Measurements from ENCODE around the gene ADCK1.
"Not testable (repeated sequence)": the region's sequence is repeated elsewhere in the genome, so short reads cannot be mapped to it uniquely, and the experiment has no call there.

Gene ADCK1

GRCh38 chr14:77924141-77924948 is 124.4 kb downstream of the ADCK1 start:
- DNase-seq (ENCODE audit: extremely low read depth in 1 of 2, low read depth in 1 of 2): no peak

GRCh38 chr14:77926942-77927341 is 127.0 kb downstream of the ADCK1 start:
- no peak for DNase-seq (ENCODE audit: extremely low read depth in 1 of 2, low read depth in 1 of 2)

- DNase-seq (ENCODE audit: extremely low read depth in 1 of 2, low read depth in 1 of 2): no peak
Measured at GRCh38 chr14:77931441-77931840, 131.5 kb downstream of the ADCK1 start.

GRCh38 chr14:77936138-77936639 is 136.3 kb downstream of the ADCK1 start:
- no peak for DNase-seq (ENCODE audit: extremely low read depth in 1 of 2, low read depth in 1 of 2)

GRCh38 chr14:77947372-77947771 is 147.5 kb downstream of the ADCK1 start:
- no peak for DNase-seq (ENCODE audit: extremely low read depth in 1 of 2, low read depth in 1 of 2)

GRCh38 chr14:77950371-77951063 is 150.6 kb downstream of the ADCK1 start:
- DNase-seq (ENCODE audit: extremely low read depth in 1 of 2, low read depth in 1 of 2): no peak

- no peak for DNase-seq (ENCODE audit: extremely low read depth in 1 of 2, low read depth in 1 of 2)
Measured at GRCh38 chr14:77955816-77956484, 156.0 kb downstream of the ADCK1 start.

- not testable (repeated sequence) for DNase-seq (ENCODE audit: extremely low read depth in 1 of 2, low read depth in 1 of 2)
Measured at GRCh38 chr14:77959686-77960085, 159.8 kb downstream of the ADCK1 start.

- no peak for DNase-seq (ENCODE audit: extremely low read depth in 1 of 2, low read depth in 1 of 2)
Measured at GRCh38 chr14:77961847-77962580, 162.1 kb downstream of the ADCK1 start.

- DNase-seq (ENCODE audit: extremely low read depth in 1 of 2, low read depth in 1 of 2): no peak
Measured at GRCh38 chr14:77962731-77963520, 163.0 kb downstream of the ADCK1 start.

GRCh38 chr14:77964586-77964985 is 164.7 kb downstream of the ADCK1 start:
- DNase-seq (ENCODE audit: extremely low read depth in 1 of 2, low read depth in 1 of 2): no peak

- DNase-seq (ENCODE audit: extremely low read depth in 1 of 2, low read depth in 1 of 2): no peak
Measured at GRCh38 chr14:77965050-77965449, 165.1 kb downstream of the ADCK1 start.

GRCh38 chr14:77965919-77966435 is 166.1 kb downstream of the ADCK1 start:
- DNase-seq (ENCODE audit: extremely low read depth in 1 of 2, low read depth in 1 of 2): no peak

GRCh38 chr14:77967110-77967509 is 167.2 kb downstream of the ADCK1 start:
- no peak for DNase-seq (ENCODE audit: extremely low read depth in 1 of 2, low read depth in 1 of 2)

- no peak for DNase-seq (ENCODE audit: extremely low read depth in 1 of 2, low read depth in 1 of 2)
Measured at GRCh38 chr14:77970646-77971045, 170.7 kb downstream of the ADCK1 start.

- no peak for DNase-seq (ENCODE audit: extremely low read depth in 1 of 2, low read depth in 1 of 2)
Measured at GRCh38 chr14:77973246-77973645, 173.3 kb downstream of the ADCK1 start.

GRCh38 chr14:77976591-77976990 is 176.7 kb downstream of the ADCK1 start:
- DNase-seq (ENCODE audit: extremely low read depth in 1 of 2, low read depth in 1 of 2): no peak

GRCh38 chr14:77979171-77979570 is 179.3 kb downstream of the ADCK1 start:
- DNase-seq (ENCODE audit: extremely low read depth in 1 of 2, low read depth in 1 of 2): no peak

GRCh38 chr14:77979666-77980351 is 179.9 kb downstream of the ADCK1 start:
- no peak for DNase-seq (ENCODE audit: extremely low read depth in 1 of 2, low read depth in 1 of 2)
